Breast epithelium (tissue), 4 donors: ENCODE measurements around the gene CNNM2. TPM values are rescaled to one million over a fixed set of nuclear protein-coding genes. Genes with fewer than 3 reads are reported as not detected.

Source experiments
- DNase-seq, 2 donors: peaks; one replicate each; pipeline ENCODE4 v3.0.0-alpha.2; 2019; ENCODE audit warnings: low spot score in 2 of 2
- H3K27ac ChIP-seq, 2 donors: fragments of 200-600 bp; sonication (generic) in 1 of 2; one replicate each; pipeline ENCODE4 v1.5.1; 2016 to 2019; ENCODE audit warnings: mild to moderate bottlenecking in 1 of 2
- H3K27me3 ChIP-seq, 2 donors: fragments of 200-600 bp; sonication (generic) in 1 of 2; one replicate each; pipeline versions ENCODE4 v1.5.1 to v1.6.0; 2017 to 2019; ENCODE audit warnings: control low read depth in 1 of 2, mild to moderate bottlenecking in 1 of 2
- H3K36me3 ChIP-seq: fragments of 200-600 bp; one replicate; pipeline ENCODE4 v1.5.1; 2019
- H3K4me1 ChIP-seq, 2 donors: fragments of 200-600 bp; sonication (generic); one replicate each; pipeline ENCODE4 v1.5.1; 2016 to 2019; ENCODE audit warnings: control low read depth in 1 of 2
- H3K4me3 ChIP-seq, 3 donors: fragments of 200-600 bp; sonication (generic); 1 replicate in 2 of 3; 2 replicates in 1 of 3; pipeline ENCODE4 v1.5.1; 2016 to 2019; ENCODE audit warnings: mild to moderate bottlenecking in 3 of 3, moderate library complexity in 2 of 3
- H3K9me3 ChIP-seq, 2 donors: fragments of 200-600 bp; sonication (generic) in 1 of 2; one replicate each; pipeline ENCODE4 v1.5.1; 2016 to 2019; ENCODE audit warnings: control low read depth in 1 of 2
- POLR2A ChIP-seq: fragments of 450-650 bp; IDR thresholded peaks from one replicate; pipeline ENCODE4 v1.6.1; 2016; ENCODE audit warnings: antibody characterized with exemption, mild to moderate bottlenecking, moderate library complexity
- POLR2AphosphoS5 ChIP-seq, 3 donors: sonication (generic); formaldehyde crosslinking; IDR thresholded peaks; one replicate each; pipeline ENCODE4 v1.6.1; 2017; ENCODE audit warnings: antibody characterized with exemption in 3 of 3
- intact Hi-C: fragments of 100-400 bp; cut with DNase I; formaldehyde crosslinking; loops from one replicate; pipeline ENCODE4 v1.15.1; 2023; ENCODE audit warnings: low total_unique reads
- total RNA-seq, 3 donors: library from RNA; depleted of rRNA; stranded (reverse); fragments of >200 nt; gene quantifications; one replicate each; pipeline ENCODE4 v1.1.0, GENCODE V29; 2016
- TF ChIP-seq, protein P1 (sequence below), 3 donors: fragments of 450-650 bp; IDR thresholded peaks; one replicate each; pipeline ENCODE4 v1.5.1; 2016 to 2017; ENCODE audit warnings: antibody characterized with exemption in 3 of 3, mild to moderate bottlenecking in 3 of 3, moderate library complexity in 3 of 3

CNNM2 gene
- total RNA-seq, 3 donors from 2014 or later = 6.4 to 7.2 (median 6.7) TPM

- no peak overlapping the region for H3K27ac ChIP-seq
- no peaks in the 10 kb centered on the region for H3K4me1 ChIP-seq
- no peaks in the 10 kb centered on the region for H3K27me3 ChIP-seq
- intact Hi-C loops = no loop called here
- H3K4me3 ChIP-seq = no peak overlapping the region
- DNase-seq = no peak
- H3K36me3 ChIP-seq = peaks cover 10% of the 10 kb centered on the region
- TF ChIP-seq, protein P1, sequence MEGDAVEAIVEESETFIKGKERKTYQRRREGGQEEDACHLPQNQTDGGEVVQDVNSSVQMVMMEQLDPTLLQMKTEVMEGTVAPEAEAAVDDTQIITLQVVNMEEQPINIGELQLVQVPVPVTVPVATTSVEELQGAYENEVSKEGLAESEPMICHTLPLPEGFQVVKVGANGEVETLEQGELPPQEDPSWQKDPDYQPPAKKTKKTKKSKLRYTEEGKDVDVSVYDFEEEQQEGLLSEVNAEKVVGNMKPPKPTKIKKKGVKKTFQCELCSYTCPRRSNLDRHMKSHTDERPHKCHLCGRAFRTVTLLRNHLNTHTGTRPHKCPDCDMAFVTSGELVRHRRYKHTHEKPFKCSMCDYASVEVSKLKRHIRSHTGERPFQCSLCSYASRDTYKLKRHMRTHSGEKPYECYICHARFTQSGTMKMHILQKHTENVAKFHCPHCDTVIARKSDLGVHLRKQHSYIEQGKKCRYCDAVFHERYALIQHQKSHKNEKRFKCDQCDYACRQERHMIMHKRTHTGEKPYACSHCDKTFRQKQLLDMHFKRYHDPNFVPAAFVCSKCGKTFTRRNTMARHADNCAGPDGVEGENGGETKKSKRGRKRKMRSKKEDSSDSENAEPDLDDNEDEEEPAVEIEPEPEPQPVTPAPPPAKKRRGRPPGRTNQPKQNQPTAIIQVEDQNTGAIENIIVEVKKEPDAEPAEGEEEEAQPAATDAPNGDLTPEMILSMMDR (IDR thresholded peaks at IDR 0.05) = no peak
- no peak for TF ChIP-seq POLR2AphosphoS5 (IDR thresholded peaks at IDR 0.05)
- no peaks in the 10 kb centered on the region for H3K9me3 ChIP-seq
Measured at GRCh38 chr10:103098240-103098639, 180.1 kb downstream of the CNNM2 start.

- Histone ChIP-seq H3K36me3 (peaks cover 9% of the 10 kb centered on the region), H3K4me1 (no peaks in the 10 kb centered on the region), H3K27me3 (no peaks in the 10 kb centered on the region), H3K9me3 (no peaks in the 10 kb centered on the region), H3K27ac (no peak overlapping the region), H3K4me3 (no peak overlapping the region)
- TF ChIP-seq, protein P1 (IDR thresholded peaks at IDR 0.05) = no peak
- TF ChIP-seq POLR2A (no peak), POLR2AphosphoS5 (IDR thresholded peaks at IDR 0.05) (no peak)
- no peak for DNase-seq
- intact Hi-C loops = no loop called here
Measured at GRCh38 chr10:103100620-103101019, 182.5 kb downstream of the CNNM2 start.

GRCh38 chr10:103102195-103102594, 184.1 kb downstream of the CNNM2 start:
- H3K27ac ChIP-seq = no peak overlapping the region
- TF ChIP-seq, protein P1 (IDR thresholded peaks at IDR 0.05) = no peak
- TF ChIP-seq POLR2A = no peak
- no peak for TF ChIP-seq POLR2AphosphoS5 (IDR thresholded peaks at IDR 0.05)
- no peak for DNase-seq
- H3K4me3 ChIP-seq = no peak overlapping the region
- H3K36me3 ChIP-seq = peaks cover 9% of the 10 kb centered on the region
- H3K9me3 ChIP-seq = no peaks in the 10 kb centered on the region
- no peaks in the 10 kb centered on the region for H3K4me1 ChIP-seq
- intact Hi-C loops = no loop called here
- H3K27me3 ChIP-seq = no peaks in the 10 kb centered on the region

DNA sequence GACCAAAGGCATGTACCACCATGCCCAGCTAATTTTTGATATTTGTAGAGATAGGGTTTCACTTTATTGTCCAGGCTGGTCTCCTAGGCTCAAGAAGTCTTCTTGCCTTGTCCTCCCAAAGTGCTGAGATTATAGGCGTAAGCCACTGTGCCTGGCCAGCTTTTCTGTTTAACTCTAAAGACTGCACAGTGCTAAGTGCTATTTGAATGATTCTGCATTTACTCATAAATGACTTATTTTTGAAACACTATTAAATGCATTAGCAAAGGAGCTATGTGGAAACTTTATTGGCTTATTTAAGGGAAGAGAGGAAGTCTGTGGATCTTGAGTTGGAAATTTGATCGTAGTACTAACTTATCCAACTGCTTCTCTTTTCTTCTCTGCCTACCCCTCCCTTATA, 185.9 kb downstream of the CNNM2 start:
- no peak for TF ChIP-seq POLR2A
- TF ChIP-seq, protein P1 (IDR thresholded peaks at IDR 0.05) = no peak
- no peak for TF ChIP-seq POLR2AphosphoS5 (IDR thresholded peaks at IDR 0.05)
- Histone ChIP-seq H3K27me3 (no peaks in the 10 kb centered on the region), H3K27ac (no peak overlapping the region), H3K9me3 (no peaks in the 10 kb centered on the region), H3K36me3 (peaks cover 4% of the 10 kb centered on the region), H3K4me1 (no peaks in the 10 kb centered on the region), H3K4me3 (no peak overlapping the region)
- no peak for DNase-seq
- intact Hi-C loops = no loop called here

- intact Hi-C loops = no loop called here
- H3K27ac ChIP-seq = no peak overlapping the region
- no peak overlapping the region for H3K4me3 ChIP-seq
- H3K36me3 ChIP-seq = peaks cover 4% of the 10 kb centered on the region
- no peaks in the 10 kb centered on the region for H3K4me1 ChIP-seq
- no peak for DNase-seq
- H3K27me3 ChIP-seq = no peaks in the 10 kb centered on the region
- no peaks in the 10 kb centered on the region for H3K9me3 ChIP-seq
- TF ChIP-seq, protein P1 (IDR thresholded peaks at IDR 0.05) = no peak
- TF ChIP-seq POLR2A (no peak), POLR2AphosphoS5 (IDR thresholded peaks at IDR 0.05) (no peak)
Measured at GRCh38 chr10:103104721-103105120, 186.6 kb downstream of the CNNM2 start.
